CD4-positive, alpha-beta T cell treated with Interleukin-21 for 1 hour (primary cell): Measurements from ENCODE around the gene GYPA.
"Not testable (repeated sequence)": the region's sequence is repeated elsewhere in the genome, so short reads cannot be mapped to it uniquely, and the experiment has no call there.

ENCODE experiments used
- DNase-seq: peaks from one replicate; pipeline ENCODE4 v3.0.0-alpha.2; 2020

Gene GYPA

GRCh38 chr4:144140594-144141295, at the start of gene GYPA:
Gene GYPA, minus strand, starts transcription at chr4:144140718. Its CDS starts 83 bp downstream, at chr4:144140635.
- DNase-seq = not testable (repeated sequence)

DNA sequence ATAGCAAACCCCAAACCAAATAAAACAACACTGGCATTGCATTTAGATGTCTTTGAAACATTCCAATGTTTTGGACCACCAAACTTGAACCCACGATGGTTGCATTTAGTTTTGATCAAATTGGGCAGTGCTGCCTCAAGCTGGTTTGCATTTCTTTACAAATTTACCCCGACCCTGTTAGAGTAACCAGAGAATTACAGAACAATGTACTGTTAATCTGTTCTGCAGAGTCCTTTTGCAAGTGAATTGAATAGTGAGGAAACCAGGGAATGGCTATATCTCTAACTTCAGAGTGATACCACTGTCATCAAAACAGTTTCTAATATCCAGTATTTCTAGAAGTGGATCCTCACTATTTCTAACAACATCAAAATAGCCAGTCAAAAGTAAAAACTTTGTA, 49.5 kb upstream of the GYPA start:
- no peak for DNase-seq

GRCh38 chr4:144189121-144189520, 48.6 kb upstream of the GYPA start:
- DNase-seq = no peak

- no peak for DNase-seq
Measured at GRCh38 chr4:144185086-144185485, 44.6 kb upstream of the GYPA start.

DNA sequence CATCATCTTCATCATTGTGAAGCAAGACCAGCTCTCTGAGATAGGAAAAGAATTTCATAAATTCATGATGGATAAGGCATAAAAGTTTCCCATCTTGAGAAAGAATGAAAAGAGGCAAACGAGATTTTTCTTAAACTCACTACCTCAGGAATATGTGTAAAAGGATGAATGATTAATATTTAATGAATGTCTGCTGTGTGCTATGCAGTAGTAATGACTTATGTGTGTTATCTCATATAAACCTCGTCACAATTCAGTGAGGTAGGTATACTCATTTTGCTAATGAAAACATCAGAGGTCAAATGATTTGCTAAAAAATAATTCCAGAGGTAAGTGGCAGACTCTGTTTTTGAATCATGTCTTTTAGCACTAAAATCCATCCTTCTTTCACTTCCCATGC, 42.6 kb upstream of the GYPA start:
- no peak for DNase-seq

- DNase-seq = no peak
Measured at GRCh38 chr4:144181391-144181790, 40.9 kb upstream of the GYPA start.

- DNase-seq = no peak
Measured at GRCh38 chr4:144179152-144179739, 38.7 kb upstream of the GYPA start.

DNA sequence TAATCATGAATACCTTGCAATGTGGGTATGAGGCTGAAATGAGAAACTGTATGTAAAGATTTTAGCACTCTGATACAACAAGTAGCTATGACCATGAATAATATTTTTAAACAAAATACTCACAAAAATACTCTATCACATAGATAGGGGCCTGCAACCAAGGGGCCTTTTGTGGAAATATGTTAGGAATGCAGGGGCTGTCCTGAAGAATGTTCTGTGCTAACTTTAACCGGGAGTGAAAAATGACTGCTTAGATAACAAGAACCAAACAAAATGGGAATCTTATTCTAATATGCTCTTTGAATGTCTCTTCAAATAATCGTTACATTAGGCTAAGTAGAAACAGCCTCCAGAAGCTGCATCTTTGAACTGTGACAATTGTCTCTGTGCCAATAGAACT, 37.9 kb upstream of the GYPA start:
- DNase-seq = no peak

GRCh38 chr4:144176476-144176875, 36.0 kb upstream of the GYPA start:
- no peak for DNase-seq

- DNase-seq = peak; percentile 55
Measured at GRCh38 chr4:144174401-144175067, 34.0 kb upstream of the GYPA start.

GRCh38 chr4:144171697-144172096, 31.2 kb upstream of the GYPA start:
- DNase-seq = no peak

DNA sequence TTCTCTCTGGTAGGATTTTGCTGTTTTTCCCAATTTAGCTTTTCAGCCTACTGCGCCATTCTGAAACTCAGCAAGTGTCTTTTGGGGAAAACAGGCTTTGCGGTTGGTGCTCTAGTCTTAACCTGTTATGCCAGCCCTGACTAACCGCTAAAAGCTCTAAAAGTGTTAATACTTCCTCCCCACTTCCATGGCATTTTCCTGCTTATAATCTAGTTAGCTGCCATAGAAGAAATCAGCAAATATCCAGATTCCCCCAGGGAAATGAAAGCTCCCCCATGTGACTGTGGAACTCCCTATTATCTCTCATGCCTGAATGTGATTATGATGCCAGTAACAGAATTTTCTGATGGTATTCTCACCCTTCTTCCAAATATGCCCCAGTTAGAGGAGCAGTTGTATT, 28.7 kb upstream of the GYPA start:
- no peak for DNase-seq

- DNase-seq = no peak
Measured at GRCh38 chr4:144154044-144154443, 13.5 kb upstream of the GYPA start.

DNA sequence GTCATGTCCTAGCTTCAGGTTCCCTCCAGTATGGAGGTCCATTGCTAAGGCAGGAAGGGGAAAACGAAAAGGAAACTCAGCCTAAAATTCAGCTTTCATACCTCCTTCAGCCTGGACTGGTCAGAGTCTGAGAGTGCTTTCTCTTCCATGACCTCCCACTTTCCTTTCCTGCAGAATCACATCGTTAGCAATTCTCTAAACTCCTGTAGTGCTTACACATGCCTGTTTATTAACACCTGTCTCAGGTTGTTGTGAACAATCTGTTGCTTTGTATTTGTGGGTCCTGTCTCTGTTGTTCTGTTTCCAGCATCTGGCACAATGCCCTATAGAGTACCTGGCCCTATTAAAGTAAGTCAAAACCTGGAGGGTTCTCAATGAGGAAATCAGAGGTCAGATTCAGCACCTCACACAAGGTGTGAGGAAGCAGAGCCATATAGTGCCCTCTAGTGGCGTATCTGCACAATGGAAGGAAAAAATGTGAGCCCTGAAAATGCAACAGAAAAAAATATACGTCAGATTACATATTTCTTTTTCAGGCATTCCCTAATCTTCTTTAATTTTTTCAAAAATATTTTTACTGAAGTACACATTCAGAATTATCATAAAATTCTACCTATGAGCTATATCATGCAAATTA, 2.3 kb upstream of the GYPA start:
- peak; percentile 39 for DNase-seq

DNA sequence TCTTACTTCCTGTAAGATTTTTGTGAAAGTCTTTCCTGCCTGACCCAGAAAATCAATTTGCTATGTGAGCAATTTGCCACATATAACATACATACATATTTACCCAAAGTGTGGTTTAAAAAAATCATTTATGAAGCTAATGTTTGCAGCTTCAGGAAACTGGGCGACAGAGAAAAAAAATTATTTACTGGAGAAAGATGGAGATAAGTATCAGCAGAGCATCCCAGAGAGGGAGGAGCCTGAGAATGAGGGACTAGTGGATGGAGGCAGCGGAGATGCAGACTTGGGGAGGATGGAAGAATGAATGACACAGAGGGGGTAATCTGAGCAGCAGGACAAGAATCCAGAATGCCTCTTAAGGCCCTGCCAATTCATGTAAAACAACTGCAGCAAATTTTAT, 975 bp upstream of the GYPA start:
- DNase-seq = no peak

DNA sequence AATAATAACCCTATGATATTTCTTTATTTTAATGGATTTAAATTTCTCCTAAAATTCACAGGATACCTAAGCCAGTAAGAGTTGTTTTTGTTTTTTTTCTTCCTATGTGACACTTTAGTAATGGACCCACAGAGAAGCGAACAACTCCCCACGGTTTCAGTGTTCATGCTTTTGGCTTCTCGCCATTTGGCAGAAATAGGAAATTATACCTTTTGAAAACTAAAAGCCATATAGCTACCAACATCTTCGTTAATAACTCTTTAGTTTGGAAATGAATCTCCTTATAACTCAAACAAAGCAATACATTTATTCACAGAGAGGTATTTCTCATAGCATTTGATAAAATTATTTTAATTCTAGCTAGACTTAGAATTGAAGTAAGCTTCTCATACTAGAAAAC, 527 bp downstream of the GYPA start:
- not testable (repeated sequence) for DNase-seq

- not testable (repeated sequence) for DNase-seq
Measured at GRCh38 chr4:144139547-144139946, 971 bp downstream of the GYPA start.

GRCh38 chr4:144138239-144138638, 2.3 kb downstream of the GYPA start:
- not testable (repeated sequence) for DNase-seq

- DNase-seq = not testable (repeated sequence)
Measured at GRCh38 chr4:144137137-144137931, 3.2 kb downstream of the GYPA start.

- DNase-seq = not testable (repeated sequence)
Measured at GRCh38 chr4:144136189-144136588, 4.3 kb downstream of the GYPA start.

GRCh38 chr4:144130167-144130566, 10.4 kb downstream of the GYPA start:
- not testable (repeated sequence) for DNase-seq

DNA sequence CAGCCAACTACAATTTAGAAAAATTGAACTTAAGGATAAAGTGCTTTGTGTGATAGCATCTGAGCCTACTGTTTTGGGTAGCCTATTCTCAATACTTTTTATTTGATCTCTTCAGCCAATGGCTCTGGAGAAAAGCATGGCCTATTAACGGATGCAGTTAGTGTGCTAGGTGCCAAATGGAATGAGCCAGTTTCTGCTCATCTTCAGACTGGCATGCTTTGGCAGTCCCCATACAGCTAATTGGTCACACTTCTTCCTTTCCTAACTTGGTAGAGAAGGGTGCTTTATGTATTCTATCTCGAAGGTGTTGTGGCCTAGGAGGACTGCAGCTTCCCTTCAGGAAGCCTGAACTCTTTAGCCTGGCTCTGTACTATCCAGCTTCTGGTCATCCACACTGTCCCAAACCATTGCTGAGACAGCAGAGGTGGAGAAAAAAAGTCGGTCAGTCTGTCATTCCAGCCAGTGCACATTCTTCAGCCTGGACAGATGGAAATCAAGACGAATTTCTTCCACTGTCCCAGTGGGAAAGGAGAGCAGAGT, 11.1 kb downstream of the GYPA start:
- DNase-seq = not testable (repeated sequence)
